Fibroblast of peridontal ligament (primary cell): ENCODE results near the gene PCNX4.
"Not testable (repeated sequence)": the region's sequence is repeated elsewhere in the genome, so short reads cannot be mapped to it uniquely, and the experiment has no call there.

Experiments used
- DNase-seq: peaks from one replicate; pipeline ENCODE4 v3.0.0-alpha.2; 2010; ENCODE audit errors: extremely low read depth

The PCNX4 gene

DNA sequence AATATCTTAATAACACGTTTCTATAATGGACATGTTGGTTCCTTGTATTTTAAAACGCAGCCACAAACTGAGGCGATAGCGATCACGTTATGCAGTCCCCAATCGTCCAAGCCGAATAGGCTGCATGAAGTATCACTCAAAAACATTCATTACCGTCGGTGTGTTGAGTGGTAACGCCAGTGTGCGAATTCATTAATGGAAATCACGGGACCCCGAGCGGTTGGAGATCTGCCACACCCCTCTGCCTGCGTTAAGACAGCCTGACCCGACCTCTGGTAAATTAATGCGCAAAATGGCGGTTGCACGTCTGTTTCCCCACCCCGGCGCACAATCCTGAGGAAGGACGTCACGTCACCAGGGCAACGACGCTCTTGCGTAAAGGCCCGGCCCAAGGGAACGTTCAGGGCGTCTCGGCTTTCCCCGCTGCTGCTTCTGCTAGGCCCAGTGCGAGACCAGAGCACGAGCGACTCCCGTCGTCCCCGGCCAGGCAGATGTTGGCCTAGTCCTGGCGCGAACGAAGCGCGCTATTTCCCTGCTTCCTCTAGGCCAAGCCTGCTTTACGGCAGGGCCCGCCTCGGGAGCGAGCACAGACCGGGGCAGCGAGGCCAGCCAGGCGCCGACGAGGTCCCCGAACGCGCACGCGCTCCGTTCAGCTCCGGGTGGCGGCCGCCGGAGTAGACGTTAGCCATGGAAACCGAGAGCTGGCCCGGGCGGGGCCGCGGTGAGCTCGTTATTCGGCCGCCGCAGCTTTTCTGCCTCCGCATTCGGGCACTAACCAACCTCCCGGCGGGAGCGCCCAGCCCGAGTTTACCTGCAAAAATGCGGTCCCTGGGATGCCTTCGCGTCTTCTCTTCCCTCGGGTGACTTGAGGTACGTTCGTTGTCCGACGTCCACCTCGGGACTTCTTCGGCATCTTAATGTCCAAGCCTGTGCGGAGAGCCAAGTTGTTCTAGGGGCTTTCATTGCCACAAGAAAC lies at the start of gene PCNX4:
Gene PCNX4, plus strand, starts transcription at position 374 of the 976 bp plus-strand sequence. CDS start 15,716 bp downstream, outside the sequence.
- DNase-seq: peak; percentile 99

DNA sequence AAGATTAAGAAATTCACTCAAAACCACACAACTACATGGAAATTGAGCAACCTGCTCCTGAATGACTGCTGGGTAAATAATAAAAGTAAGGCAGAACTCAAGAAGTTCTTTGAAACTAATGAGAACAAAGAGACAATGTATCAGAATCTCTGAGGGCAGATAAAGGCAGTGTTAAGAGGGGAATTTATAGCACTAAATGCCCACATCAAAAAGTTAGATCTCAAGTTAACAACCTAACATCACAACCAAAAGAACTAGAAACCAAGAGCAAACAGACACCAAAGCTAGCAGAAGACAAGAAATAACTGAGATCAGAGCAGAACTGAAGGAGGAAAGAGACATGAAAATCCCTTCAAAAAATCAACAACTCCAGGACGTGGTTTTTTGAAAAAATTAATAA lies 43.7 kb upstream of the PCNX4 start:
- DNase-seq: not testable (repeated sequence)

DNA sequence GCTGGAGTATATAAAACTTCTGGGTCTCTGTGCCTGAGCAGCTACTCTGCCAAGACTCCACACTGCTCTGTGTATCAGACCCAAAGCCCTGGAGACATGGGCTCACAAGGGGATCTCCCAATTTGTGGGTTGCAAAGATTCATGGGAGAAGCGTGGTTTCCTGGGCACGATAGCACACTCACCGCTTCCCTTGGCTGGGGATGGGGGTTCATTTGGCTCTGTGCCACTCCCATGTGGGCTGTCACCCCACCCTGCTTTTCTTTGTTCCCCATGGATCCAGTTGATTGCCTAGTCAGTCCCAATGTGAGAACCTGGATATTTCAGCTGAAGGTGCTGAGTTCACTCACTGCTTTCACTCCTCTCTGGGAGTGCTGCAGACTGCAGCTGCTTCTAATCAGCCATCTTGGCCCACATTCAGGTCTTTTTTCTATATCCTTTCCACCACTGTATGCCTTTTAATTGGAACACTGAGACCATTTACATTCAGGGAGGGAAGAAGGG lies 40.0 kb upstream of the PCNX4 start:
- peak; percentile 82 for DNase-seq

DNA sequence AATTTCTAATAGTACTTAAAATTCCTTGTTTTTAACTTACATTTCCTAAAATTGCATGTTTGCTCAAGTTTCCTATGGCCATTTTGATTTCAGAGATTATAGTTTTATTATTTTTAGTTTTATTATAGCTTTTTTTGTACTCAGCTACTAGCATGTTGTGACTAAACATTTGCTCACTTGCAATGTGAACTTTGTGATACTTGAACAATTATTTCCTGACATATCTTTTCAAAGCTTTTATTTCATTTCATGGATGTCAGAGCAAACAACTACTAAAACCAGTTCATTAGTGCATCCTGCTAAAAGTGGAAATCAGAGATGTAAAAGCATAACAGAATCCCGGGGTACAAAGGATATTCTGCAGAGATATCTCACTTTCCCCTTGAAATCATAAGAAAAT lies 33.6 kb upstream of the PCNX4 start:
- DNase-seq: no peak

DNA sequence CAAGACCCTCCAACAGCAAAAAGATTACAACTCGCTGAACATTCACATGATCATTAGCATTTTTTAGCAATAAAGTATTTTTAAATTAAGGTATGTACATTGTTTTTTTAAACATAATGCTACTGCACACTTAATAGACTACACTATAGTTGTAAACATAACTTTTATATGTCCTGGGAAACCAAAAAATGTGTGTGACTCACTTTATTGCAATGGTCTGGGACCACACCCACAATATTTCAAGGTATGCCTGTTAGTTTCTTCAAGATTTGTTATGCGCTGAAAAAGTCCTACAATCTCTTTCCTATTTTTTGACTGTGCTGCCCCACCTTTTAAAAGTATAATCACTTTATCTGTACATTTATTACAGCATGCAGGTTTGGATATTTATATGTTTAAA lies 30.4 kb upstream of the PCNX4 start:
- no peak for DNase-seq

DNA sequence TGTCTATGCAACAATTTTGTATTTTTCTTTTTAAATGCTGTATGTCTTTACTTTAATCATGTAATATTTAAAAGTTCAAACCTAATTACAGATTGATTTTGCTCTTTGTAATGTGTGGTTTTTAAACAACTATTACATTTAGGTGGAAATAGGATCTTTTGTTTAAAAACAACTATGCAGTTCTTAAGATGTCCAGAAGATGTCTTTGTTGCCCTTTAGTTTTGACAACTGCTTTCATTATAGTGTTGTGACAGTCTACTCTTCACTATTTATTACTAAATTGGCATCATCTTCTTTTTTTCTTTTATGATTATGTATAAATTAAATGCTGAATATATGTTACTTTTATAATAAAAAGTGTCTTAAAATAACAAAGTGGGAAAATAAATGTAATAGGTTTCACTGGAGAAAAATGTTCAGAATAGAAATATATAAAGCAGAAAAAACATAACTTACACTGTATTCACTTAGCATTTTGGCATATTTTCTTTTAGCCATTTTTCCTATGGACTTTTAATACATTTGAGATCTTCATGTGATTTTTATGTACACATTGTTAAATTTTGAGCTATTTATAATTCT lies 27.1 kb upstream of the PCNX4 start:
- DNase-seq: peak; percentile 79

DNA sequence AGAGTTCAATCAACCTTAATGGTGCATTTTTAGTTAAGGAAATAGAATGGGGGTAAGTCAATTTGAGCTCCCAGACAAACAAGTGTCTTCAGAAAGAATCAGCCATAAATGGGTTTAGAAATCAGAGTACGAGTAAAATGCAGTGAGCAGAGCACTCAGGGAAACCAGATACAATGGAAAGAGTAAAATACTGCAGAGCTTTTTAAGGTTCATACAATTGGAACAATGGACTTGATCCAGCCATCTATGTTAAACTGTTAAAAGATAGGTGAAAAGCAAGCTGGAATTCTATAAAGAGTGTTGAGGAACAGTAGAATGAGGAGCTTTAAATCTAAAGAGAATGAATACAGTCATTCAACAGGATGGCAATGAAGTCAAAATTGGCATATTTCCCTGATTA lies 23.8 kb upstream of the PCNX4 start:
- no peak for DNase-seq

DNA sequence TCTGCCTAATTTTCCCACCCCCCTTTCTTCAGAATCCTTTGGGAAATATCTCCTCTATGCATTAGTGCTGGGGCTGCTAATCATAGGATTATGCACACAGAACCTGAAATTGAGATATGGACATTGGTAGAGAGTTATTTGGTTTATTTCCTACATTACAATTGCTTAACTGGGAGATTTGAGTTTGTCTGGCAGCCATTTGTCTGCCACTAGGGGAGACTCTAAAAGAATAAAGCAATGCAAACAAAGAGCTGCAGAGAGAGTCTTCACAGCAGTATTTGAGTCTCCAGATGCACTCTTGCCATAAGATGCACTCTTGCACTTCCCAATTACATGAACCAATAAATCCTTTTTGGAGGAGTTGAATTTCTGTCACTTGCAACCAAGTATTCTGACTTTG lies 12.0 kb upstream of the PCNX4 start:
- no peak for DNase-seq

DNA sequence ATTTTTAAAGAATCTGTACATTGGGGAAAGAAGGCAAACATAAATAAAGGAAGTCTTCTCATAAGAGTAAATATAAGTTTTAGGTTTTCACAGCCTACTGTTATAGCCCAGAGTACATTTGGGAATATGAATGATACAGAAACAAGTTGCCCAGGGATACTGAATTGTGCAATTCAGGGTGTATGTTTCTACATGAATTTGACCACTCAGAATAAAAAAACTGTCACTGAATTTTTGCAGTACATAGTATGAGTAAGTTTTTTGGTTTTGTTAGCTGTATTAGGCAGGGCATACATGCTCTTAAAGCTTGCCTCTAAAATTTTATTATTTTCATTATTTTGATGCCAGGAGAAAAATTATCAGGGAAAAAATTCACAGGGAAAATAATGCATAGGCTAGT lies 6.6 kb upstream of the PCNX4 start:
- peak; percentile 87 for DNase-seq

DNA sequence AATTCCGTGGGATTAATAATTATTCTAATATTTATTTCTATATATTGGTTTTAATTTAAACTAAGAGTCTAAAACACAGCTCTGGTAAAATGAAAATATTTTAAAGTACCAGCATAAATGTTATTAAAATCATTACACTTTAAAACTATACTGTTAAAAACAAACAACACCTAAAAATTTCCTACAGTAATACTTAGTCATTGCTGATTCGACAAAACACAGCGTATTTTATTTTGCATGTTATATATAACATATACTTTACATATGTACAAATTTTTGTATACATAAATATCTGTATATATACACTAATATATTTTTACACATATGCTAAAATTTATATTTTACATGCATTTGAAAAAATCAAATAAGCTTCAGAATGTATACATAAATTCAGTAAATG lies 6.0 kb upstream of the PCNX4 start:
- DNase-seq: no peak

DNA sequence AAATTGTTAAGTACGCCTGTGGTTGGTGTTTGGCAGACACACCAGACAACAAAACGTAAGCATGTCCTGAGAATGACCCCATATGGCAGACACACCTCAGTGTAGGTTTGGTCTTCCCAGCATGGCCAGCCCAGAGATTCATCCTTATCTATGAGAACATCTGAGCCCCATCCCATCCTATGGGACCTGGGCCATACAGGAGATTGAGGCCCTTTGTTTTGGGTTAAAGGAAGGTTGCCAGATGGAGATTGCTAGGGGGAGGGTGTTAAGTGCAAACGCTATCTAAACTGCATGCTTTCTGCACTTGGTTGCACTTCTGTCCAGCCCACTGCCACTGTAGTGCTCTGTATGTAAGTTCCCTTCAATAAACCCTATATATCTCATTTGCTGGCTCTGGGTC lies 4.1 kb upstream of the PCNX4 start:
- DNase-seq: no peak

DNA sequence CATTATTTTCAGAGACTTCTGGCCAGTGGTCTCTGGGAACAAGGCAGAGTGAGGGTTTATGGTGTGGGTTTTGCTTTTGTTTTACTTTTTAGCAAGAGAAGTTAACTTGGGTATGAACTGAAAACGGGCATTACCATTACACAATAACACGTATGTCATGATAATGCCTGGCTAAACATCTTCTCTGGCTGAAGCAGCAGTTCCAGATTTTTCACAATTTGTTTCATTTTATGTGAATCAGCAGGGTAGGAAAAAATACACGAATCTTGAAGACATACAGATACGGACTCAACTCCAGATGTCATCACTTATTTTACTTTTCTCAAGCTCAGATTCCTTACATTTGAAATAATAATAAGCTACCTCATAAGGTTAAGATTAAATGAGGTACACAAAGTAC lies 2.5 kb upstream of the PCNX4 start:
- peak; percentile 61 for DNase-seq

DNA sequence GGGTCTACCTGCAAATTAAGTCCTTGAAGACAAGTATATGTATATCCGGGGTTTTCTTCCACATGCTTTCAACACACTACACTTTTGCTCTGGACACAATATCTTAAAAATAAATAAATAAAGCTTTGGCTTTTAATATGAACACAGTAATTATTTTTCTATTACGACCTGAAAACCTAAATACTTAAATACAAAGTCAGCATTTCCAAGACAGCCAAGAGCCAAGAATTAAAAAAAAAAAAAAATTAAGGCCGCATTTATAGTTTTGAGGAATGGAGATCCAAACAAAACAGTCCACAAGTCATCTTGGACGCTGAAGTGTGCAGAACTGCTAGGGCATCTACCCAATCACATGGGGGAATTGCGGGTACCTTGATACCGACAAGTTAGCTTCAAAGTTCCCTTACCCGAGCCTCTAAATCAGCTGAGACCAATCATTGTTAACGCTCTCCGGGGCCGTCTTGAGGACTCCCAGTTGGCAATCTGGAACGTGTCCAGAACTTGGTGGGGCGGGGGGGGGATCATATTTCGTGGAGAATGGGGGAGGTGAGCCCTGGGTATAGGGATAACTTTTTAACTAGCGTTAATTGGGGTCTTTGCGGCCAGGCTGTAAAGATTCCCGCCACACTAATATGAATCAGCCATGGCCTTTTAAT lies 731 bp upstream of the PCNX4 start:
- peak; percentile 83 for DNase-seq

DNA sequence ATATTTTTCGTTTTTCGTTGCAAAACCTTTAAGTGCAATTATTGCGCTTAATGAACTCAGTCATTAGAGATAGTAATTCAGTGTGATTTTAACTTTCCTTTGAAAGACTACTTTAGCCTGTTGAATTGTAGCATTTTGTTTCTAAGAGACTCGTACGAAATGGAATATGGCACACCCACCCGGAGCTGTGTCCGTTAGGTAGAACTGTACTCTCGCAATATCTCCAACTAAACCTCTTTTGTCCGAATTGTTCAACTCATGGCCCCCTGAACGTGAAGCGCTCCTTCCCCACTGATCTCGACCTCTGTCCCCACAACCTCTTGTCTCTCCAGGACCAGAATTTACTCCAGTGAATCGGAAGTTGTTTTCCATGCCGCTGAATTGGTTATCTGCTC lies 800 bp downstream of the PCNX4 start:
- peak; percentile 67 for DNase-seq

DNA sequence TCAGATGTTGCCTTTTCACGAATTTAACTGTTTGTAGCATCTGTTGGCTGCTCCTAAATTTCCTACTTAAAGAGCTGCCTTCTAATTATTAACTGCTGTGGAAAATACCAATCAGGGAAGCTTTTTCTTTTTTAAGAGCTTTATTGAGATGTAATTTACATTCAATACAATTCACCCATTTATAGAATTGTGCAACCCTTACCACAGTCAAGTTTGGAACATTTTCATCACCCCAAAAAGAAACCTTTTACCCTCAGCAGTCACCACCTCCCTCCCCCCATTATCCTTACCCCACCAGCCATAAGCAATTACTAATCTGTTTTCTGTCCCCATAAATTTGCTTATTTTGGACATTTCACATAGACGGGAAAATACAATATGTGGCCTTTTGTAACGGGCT lies 1.4 kb downstream of the PCNX4 start:
- peak; percentile 34 for DNase-seq

DNA sequence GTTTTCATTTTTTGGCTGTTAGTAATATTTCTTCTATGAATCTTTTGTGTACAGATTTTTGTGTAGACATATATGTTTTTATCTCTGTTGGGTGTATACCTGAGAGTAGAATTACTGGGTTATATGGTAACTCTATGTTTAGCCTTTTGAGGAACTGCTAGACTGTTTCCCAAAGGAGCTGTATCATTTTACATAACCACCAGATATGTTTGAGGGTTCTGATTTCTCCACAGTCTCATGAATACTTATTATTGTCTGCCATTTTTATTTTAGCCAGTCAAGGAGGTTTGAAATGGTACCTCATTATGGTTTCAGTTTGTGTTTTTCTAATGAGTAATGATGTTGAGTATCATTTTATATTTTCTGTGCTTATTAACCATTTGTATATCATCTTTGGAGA lies 1.9 kb downstream of the PCNX4 start:
- peak; percentile 43 for DNase-seq

DNA sequence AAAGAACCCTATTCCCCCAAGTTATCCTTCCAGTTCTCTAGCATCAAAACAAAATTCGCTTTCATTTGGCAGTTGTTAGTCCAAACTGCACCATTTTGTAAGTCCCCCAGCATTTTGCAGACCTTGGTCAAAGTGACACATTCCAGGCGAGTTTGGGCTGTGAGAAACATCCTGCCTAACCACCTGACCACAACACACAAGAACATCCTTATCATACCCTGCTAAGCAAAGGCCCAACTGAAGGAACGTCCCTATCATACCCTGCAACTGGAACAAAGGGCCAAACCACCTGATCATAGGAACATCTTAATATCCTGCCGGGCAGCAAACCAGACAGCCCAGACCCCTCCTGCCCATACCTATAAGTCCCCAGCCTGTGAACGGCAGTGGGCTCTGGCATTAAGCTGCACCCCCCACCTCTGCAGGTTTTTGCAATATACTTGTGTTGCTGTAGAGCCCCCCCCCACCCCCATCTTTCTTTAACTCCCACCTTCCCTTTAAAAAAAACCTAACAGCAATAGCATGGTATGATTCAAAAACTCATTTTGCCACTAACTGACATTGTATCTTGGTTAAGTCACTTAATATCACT lies 2.7 kb downstream of the PCNX4 start:
- no peak for DNase-seq

DNA sequence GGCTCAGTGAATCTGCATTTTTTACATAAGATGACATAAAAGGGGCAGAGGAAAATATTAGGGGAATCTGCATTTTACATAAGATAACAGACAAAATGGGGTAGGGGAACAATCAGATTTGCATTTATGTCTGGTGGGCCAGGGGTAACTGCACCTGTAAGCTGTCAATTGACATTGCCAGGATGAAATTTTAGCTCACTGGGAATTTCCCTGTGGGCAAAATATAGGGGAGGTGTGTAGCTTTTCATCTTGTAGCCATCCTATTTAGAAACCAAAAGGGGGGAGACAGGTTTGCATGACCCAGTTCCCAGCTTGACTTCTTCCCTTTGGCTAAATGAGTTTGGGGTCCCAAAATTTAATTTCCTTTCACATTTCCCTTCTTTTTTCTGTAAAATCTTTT lies 3.5 kb downstream of the PCNX4 start:
- DNase-seq: no peak

DNA sequence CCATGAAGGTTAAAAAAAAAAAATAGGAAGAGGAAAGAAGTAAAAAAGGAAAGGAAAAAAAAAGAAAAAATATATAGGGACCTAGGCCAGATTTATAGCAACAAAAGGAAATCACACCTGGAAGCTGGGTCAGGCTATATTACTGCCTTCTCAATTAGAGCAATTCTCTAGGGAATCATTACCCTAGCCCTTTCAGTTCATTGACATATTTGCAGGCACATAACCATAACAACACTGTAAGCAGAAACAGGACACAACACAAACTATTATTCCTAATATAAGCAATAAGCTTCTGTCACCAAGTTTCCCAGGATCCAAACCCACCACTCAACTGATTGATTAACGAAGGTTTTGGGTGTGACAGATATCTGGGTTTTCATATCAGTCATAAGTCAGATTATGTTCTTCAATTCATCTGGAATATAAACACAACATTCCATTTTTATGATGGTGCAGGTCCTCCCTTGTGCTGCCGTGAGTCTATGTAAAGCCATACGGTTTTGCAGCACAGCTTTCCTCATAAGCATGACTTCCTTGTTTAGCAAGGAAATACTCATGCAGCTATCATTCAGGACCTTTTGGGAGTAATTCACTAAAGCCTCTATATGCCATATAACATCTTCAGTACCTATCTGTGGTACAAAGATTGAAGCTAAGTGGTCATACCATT lies 4.2 kb downstream of the PCNX4 start:
- peak; percentile 82 for DNase-seq

DNA sequence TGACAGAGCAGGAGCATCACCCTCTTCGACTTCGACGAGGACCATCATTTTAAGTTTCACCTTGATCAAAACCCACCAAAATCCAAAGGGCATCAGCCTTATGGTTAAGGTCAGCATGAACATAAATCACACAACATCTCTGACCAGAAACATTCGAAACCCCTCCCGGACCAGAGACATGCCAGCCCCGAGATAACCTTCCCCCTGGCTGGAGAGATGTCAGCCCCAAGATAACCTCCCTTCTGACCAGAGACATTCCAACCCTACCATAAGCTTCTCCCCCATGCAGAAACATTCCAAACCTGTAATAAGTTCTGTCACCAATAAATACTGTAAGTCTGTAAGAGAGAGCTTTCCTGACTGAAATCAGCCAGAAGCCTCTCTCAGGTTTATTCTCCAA lies 6.3 kb downstream of the PCNX4 start:
- no peak for DNase-seq

DNA sequence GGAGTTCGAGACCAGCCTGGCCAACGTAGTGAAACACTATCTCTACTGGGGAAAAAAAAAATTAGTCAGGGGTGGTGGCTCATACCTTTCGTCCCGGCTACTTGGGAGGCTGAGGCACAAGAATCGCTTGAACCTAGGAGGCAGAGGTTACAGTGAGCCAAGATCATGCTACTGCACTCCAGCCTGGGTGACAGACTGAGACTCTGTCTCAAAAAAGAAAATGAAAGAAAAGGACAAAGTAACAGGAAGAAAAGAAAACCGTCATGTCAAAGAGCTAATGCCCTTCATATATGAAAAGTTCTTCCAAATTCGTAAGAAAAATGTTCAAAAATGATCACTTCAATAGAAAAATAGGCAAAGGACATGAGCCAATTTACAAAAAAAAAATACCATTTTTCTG lies 8.1 kb downstream of the PCNX4 start:
- not testable (repeated sequence) for DNase-seq

DNA sequence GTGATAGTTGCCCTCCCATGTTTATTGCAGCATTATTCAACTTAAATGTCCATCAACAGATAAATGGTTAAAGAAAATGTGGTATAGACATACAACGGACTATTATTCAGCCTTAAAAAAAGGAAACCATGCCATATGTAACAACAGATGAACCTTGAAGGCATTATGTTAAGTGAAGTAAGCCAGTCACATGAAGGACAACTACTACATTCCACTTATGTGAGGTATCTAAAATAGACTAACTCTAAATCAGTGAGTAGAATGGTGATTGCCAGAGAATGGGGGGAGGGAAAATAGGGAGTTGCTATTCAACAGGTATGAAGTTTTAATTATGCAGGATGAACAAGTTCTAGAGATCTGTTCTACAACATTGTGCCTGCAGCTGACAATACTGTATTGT lies 10.1 kb downstream of the PCNX4 start:
- DNase-seq: peak; percentile 44
